Astrocyte of the cerebellum (primary cell): ENCODE results near the gene ZCCHC4.

Experiments
- DNase-seq: peaks from one replicate; pipeline ENCODE4 v3.0.0-alpha.2; 2011; ENCODE audit warnings: low read depth
- H3K4me3 ChIP-seq: 2 replicates; pipeline ENCODE4 v1.5.1; 2011; ENCODE audit warnings: mild to moderate bottlenecking, low read depth, low read length, moderate library complexity
- CTCF ChIP-seq: IDR thresholded peaks from 2 replicates; pipeline ENCODE4 v1.5.1; 2012; ENCODE audit warnings: low read length, low read depth, moderate library complexity, mild to moderate bottlenecking; ENCODE audit errors: missing control alignments
- in situ Hi-C: cut with HindIII; loops from 2 replicates; pipeline ENCODE4 v1.10.0; 2017; ENCODE audit warnings: low sequenced_read_pairs

Gene ZCCHC4

GRCh38 chr4:25402521-25402920 is 89.9 kb downstream of the ZCCHC4 start:
- DNase-seq = no peak
- H3K4me3 ChIP-seq = no peak overlapping the region
- no peak for TF ChIP-seq CTCF
- in situ Hi-C loops = no loop called here

GRCh38 chr4:25403699-25404098 is 91.1 kb downstream of the ZCCHC4 start:
- TF ChIP-seq CTCF = no peak
- H3K4me3 ChIP-seq = no peak overlapping the region
- in situ Hi-C loops = no loop called here
- no peak for DNase-seq

GRCh38 chr4:25405453-25405852 is 92.9 kb downstream of the ZCCHC4 start:
- in situ Hi-C loops = no loop called here
- TF ChIP-seq CTCF = no peak
- no peak overlapping the region for H3K4me3 ChIP-seq
- no peak for DNase-seq

- in situ Hi-C loops = no loop called here
Measured at GRCh38 chr4:25406081-25406692, 93.6 kb downstream of the ZCCHC4 start.

GRCh38 chr4:25410820-25411529 is 98.4 kb downstream of the ZCCHC4 start:
- in situ Hi-C loops = no loop called here
- H3K4me3 ChIP-seq = no peak overlapping the region
- no peak for TF ChIP-seq CTCF
- DNase-seq = no peak

More at GRCh38 chr4:25406081-25406692, 93.6 kb downstream of the ZCCHC4 start:
- no peak for TF ChIP-seq CTCF
- no peak overlapping the region for H3K4me3 ChIP-seq
- DNase-seq = no peak

- in situ Hi-C loops = no loop called here
- TF ChIP-seq CTCF = no peak
- H3K4me3 ChIP-seq = no peak overlapping the region
- no peak for DNase-seq
Measured at GRCh38 chr4:25413261-25413660, 100.7 kb downstream of the ZCCHC4 start.
